GM19455 (cell line): ENCODE measurements around the gene MEG3.

ENCODE experiments used
- ATAC-seq: cut with Tn5 transposase; IDR thresholded peaks from one replicate; pipeline ENCODE4 v1.9.1; 2021; ENCODE audit not compliant: unreplicated experiment

Gene MEG3

DNA sequence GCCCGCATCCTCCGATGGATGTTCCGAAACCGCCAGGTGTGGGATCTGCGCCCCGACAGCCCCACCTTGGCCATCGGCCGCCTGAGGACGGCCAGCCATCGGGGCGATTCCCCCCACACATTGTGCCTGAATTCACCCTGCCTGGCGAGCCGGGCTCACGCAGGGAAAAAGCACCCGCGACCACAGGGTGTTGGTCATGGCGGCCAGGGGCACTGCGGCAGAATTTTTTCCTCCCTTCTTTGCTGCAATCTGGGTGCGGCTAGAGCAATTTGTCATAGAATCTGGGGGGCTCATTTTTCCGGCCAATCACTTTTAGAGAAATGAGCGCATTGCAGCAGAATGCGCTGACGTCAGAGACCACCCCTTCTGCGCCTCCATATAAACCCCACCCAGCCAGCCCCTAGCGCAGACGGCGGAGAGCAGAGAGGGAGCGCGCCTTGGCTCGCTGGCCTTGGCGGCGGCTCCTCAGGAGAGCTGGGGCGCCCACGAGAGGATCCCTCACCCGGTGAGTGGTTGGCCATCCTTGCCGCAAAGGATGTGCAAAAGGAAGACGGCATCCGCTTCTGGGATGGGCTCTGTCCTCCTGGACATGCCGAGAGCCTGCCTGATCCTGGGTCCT is at the start of gene MEG3:
Gene MEG3 (plus strand): TSS at position 406 of the 619 bp plus-strand sequence.
- ATAC-seq = no peak

DNA sequence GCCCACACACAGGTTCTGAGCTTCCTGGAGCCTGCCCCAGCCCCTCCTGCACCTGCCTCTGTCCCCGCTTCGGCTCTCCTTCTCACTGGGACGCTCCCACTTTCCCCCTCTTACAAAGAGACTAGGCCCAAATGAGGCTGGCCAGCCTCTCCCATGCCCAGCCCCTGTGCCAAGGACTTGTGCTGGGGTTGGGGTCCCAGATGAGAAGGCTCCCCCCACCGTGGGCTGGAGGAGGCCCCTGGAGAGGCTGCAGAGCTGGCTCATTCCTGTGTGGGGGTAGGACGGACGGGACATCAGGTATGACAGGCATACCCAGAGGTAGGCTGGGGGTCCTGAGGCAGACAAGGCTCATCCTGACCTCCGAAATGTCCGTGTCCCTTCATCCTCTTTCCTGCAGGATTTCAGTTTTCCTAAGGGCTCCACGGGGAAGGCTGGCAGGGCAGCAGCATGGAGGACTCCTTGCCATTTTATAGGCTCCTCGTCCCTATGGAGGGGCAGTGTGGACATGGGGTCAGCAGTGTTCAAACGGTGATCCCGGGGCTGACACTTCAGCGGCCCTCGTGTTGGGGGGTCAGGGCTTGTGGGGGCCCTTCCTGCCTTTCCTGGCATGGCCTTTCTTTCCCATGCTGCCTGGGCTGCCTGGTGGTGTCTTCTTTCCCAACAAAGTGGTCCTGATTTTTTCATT is 49.1 kb upstream of the MEG3 start:
- ATAC-seq = no peak

DNA sequence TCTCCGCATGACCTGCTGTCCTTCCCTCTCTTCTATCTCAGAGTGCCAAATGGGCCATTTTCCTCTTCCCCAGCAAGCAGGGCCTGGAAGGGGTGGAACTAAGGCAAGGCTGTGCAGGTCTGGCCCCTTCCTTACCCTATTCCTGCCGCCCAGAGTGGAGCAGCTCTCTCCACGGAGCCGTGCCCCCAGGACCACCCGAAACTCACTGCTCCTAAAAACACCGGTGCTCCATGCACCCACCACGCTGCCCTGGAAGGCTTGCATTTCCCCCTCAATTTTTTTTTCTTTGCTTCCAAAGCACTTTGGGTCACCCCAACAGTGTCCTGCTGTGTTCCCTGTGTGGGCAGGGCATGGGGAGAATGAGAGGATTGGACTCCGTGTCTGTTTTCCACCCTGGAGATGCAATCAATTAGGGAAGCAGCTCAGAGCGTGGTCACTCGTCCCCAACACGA is 48.5 kb upstream of the MEG3 start:
- no peak for ATAC-seq

DNA sequence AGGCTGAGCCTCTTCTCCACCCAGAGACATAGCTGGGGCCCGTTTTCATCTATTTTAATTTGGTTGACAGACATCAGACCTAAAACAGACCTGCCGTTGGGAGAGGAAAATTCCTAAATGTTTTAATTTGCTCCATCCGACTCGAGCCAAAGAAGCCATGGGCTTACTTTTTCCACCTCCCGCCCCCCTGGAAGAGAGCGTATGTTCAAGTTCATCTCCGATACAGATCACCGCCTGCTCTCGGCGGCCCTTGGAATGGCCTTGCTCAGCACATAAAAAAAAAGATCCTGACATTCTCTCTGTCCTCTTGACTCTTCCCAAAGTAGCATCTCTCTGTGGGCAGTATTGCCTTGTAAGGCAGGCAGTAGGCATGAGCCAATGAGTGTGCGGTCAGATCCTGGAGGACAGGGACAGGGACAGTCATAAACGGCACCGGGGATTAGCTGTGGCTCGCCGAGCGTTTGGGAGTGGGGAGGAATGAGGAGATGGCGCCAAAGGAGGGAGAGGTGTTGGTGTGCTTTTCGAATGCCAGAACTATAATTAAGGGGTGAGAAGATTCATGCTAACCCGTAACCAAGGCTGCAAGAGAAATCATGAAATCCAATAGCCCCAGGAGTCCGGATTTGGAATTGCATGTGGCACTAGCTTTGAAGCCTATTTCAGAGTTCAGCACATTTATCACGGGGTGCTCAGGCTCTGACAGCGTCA is 47.9 kb upstream of the MEG3 start:
- ATAC-seq = no peak

- ATAC-seq = no peak
These were observed 47.4 kb upstream of the MEG3 start for GRCh38 chr14:100778526-100778882.

DNA sequence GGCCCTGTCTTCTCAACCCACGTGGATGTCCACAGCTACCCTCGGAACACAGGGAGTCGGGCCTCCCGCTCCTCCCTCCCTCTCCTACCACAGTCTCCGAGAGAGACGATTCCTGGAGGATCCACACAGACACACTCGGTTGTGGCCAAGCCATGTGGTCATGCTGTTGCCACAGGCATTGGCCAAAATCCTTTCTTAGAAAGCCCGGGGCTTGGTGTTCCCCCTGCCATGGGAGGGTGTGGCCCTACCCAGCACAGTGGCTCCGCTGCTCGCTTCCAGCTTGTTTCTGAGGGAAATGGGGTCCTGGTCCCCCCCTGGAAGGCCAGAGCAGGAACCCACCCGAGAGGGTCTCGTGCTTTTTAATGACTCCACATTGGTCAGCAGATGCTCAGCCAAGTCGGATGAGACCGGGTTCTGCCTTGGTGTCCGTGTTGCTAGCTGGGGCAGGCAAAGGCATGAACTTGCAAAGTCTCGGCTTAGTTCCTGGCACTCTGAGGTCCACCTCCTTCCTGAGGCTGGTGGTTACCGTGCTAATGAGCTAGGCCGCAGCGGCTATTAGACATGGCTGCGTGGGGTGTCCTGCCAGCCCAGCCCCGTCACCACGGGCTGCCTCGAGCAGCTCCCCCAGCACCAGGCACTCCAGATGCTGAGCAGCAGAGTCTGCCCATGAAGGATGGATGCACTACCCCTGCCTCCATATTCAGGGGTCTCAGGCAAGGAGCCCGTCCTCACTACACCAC is 46.8 kb upstream of the MEG3 start:
- no peak for ATAC-seq

- no peak for ATAC-seq
These were observed 46.2 kb upstream of the MEG3 start for GRCh38 chr14:100779691-100780080.

- ATAC-seq = no peak
These were observed 45.7 kb upstream of the MEG3 start for GRCh38 chr14:100780246-100780645.

DNA sequence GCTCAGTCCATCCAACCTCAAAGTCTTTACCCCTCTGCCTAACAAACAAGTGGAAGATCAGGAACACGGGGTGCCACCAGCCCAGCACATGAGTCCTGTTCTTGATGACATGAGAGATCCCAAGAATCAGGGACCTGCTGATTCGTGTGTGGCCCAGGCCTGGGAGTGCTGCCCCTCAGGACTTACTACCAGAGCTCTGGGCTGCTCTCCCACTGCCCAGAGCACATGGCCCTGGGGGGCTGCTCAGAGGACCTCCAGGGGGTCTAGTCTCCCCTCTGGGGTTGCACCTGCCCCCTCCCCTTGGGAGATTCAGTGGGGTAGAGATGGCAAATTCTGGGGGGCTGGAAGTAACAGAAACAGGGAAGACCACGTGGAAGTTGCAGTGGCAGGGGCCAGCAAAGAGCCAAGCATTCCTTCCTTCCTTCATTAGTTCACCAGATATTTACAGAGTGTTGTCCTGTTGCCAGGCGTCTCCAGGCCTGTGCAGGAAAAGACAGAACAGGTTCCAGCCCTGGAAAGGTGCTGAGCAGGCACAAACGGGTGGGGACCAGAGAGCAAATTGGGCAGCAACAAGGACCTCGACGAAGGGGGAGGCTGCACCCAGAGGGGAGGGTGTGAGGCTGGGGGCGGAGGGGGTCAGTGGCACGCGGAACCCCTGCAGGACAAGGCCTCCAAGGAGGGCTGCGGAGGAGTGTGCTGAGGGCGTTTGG is 45.1 kb upstream of the MEG3 start:
- ATAC-seq = no peak

GRCh38 chr14:100781952-100782351 is 44.0 kb upstream of the MEG3 start:
- no peak for ATAC-seq

- no peak for ATAC-seq
These were observed 43.2 kb upstream of the MEG3 start for GRCh38 chr14:100782516-100783320.

GRCh38 chr14:100783630-100784370 is 42.1 kb upstream of the MEG3 start:
- ATAC-seq = no peak

GRCh38 chr14:100784523-100785337 is 41.2 kb upstream of the MEG3 start:
- no peak for ATAC-seq

DNA sequence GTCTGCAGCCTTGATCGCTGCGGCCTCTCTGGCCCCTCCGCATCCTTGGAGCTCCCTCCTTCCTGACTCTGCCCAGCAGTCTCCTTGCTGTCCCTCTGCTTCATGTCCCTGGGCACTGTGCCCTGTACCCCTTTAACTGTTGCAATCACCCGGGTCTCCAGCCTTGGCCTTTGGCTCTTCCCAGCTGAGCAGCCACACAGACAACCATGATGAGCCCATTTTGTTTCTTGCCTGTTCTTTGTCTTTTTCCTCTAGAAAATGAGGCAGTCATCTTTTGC is 40.6 kb upstream of the MEG3 start:
- no peak for ATAC-seq

GRCh38 chr14:100785626-100786025 is 40.3 kb upstream of the MEG3 start:
- ATAC-seq = no peak

DNA sequence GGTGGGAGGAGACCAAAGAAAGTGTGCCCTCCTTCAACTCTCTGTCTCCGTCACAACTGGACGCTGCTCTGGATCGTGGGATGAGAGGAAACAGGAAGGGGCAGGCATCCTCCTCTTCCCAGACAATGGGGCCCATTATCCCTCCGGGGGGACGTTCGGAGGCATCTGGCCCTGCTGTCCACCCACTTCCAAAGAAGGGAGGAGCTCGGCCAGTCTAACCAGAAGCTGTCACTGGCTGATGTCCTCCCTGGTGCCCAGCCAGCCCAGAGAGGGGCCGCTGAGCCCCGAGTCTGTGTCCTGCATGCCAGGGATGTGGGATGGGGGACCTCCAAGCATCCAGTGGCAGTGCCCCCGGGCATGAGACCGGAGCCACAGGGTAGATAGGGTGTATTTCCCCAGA is 39.8 kb upstream of the MEG3 start:
- ATAC-seq = no peak

- no peak for ATAC-seq
These were observed 39.2 kb upstream of the MEG3 start for GRCh38 chr14:100786576-100787219.

DNA sequence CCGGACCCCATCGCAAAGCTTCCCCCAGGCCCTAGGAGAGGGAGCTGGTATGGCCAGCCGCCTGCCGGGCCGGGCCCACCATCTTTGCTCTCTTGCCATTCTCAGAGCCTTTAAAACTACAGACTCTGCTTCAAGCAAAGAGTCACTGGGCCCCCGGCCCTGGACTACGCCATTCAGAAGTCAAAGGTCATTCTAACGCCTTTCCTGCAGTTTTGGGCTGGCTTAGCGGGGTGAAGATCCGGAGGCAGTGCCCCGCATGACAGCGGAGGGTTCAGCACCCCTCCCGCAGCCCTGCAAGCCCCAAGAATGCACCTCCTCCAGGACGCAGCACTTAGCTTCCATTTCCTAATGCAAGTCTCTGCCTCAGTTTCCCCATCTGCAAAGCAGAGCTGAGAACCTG is 38.3 kb upstream of the MEG3 start:
- no peak for ATAC-seq
